ENCODE measurements around the gene GPR137C. TPM values are rescaled to one million over a fixed set of nuclear protein-coding genes. Genes with fewer than 3 reads are reported as not detected.
A peak's percentile ranks its signal among the peaks of the same experiment; 100 is the strongest.

The GPR137C gene, protein sequence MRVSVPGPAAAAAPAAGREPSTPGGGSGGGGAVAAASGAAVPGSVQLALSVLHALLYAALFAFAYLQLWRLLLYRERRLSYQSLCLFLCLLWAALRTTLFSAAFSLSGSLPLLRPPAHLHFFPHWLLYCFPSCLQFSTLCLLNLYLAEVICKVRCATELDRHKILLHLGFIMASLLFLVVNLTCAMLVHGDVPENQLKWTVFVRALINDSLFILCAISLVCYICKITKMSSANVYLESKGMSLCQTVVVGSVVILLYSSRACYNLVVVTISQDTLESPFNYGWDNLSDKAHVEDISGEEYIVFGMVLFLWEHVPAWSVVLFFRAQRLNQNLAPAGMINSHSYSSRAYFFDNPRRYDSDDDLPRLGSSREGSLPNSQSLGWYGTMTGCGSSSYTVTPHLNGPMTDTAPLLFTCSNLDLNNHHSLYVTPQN
- under 1 TPM in 3 of 5 donors, not detected in 2; 0.13 to 0.33 (median 0.15) TPM for total RNA-seq
- total RNA-seq (2013): 0.28 TPM
- total RNA-seq: 0 to 0.51 (median 0.19) reads per million in 29 experiments

DNA sequence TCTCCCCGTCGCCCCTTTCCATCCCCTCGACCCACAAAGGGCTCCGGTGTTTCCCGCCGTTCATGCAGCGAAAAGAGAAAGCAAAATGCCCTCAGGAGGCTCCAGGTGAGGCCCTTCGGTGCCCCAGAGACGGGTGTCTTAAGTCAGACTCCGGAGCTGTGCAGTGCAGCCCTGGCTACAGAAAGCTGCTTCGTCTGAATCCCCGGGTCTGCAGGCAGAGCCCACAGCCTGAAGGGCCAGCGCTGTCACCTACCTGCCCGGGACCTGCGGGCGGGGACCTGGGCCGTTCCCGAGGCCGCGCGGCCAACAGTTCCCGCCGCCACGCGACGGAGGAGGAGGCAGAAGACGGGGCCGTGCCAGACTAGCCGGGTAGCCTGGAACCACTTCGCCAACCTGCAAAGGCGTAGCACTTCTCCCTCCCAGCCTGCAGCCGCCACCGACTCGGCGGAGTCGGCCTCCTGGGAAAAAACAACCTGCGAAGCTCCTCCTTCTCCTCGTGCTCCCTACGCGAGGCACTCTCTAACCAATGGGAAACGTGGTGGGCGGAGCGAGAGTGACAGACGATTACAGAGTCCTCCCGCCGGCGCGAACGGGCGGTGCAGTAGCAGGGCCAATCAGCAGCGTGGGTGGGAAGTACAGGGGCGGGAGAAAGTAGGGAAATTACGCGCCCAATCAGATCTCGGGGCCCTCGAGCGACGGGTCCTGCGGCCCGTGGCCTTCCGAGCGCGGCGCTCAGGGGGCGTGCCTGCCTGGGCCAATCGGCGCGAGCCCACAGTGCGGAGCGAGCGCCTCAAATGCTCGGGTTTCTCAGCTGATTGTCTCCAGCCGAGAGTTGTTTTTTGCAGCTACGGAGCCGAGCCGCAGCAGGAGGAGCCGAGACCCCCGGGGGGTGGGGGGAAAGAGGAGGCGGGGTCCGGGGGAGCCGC lies at the start of gene GPR137C, which contains the start of gene TXNDC16:
TSS of gene GPR137C (plus strand) at position 774 of the 926 bp plus-strand sequence. CDS start 312 bp downstream, outside the sequence.
TSS of gene TXNDC16 (minus strand) at position 443 of the 926 bp plus-strand sequence. CDS start 8,948 bp downstream, outside the sequence.
- H3K27me3 ChIP-seq (replicated peaks in 1 of 2; ENCODE audit: control insufficient read depth in 2 of 2, extremely low read depth in 1 of 2, insufficient read depth in 2 of 2, low read length in 1 of 2): no peaks in the 10 kb centered on the region
- under 1% methylated on average over 67 of the region's 81 CpGs for WGBS (ENCODE audit: insufficient coverage)
- no peaks in the 10 kb centered on the region for H3K36me3 ChIP-seq (ENCODE audit: control insufficient read depth in 2 of 2, extremely low read depth in 1 of 2, insufficient read depth in 1 of 2, low read length in 1 of 2)
- DNase-seq: peak; percentile 98 to 100 (median 100)
- CTCF ChIA-PET: interaction anchor here (0.6 to 1.7 kb wide), 6 partner anchors 13 to 1894 kb away, joined by 3 to 7 read pairs (median 4); partner anchors contain the start of gene STYX (in 1 of the 2)
- Mint-ChIP-seq H3K9me3 (no peaks in the 10 kb centered on the region), H3K27me3 (peaks cover 0 to 15% of the 10 kb centered on the region in 2 donors), H3K36me3 (no peaks in the 10 kb centered on the region), H3K4me1 (peaks cover 33 to 40% (median 33%) of the 10 kb centered on the region in 3 donors), H3K4me3 (peak within 1 kb of the TSS; percentile 93 to 96 (median 94)), H3K27ac (peak within 1 kb of the TSS; percentile 82 to 94)
- H3K27ac ChIP-seq (ENCODE audit: low read length): peak within 1 kb of the TSS; percentile 85
- POLR2A ChIA-PET: interaction anchor here (0.5 to 1.1 kb wide), 16 partner anchors 11 to 1813 kb away, joined by 3 to 8 read pairs (median 4); partner anchors contain the start of gene STYX (in 1 of the 2)
- peak; percentile 86 to 91 (median 88) for ATAC-seq (replicated peaks in 1 of 4)
- H3K4me1 ChIP-seq (ENCODE audit: control insufficient read depth in 1 of 2, extremely low read depth in 1 of 2, insufficient read depth in 2 of 2, low read length in 2 of 2): peaks cover 14 to 21% of the 10 kb centered on the region in 2 experiments
- peak within 1 kb of the TSS; percentile 86 to 95 for H3K4me3 ChIP-seq (ENCODE audit: control insufficient read depth in 1 of 2, extremely low read depth in 1 of 2, low read length in 1 of 2)
- no peaks in the 10 kb centered on the region for H3K9me3 ChIP-seq

DNA sequence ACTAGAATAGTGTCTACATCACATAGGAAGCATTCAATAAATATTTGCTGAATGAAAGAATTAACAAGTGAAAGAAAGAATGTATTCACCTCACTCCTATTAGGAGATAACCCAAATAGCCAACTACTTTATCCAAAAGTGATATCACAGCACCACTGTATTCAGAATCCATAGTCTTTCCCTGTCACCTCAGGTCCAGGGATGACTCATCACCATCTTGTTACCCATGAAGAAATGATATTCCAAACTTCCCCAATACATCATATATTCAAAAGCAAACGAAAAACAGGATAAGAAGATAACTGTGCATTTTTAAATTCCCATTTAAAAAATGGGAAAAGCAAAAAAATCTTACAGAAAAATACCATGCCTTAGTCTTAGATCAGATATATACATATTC lies 39.4 kb upstream of the GPR137C start:
- no peak overlapping the region for H3K27ac Mint-ChIP-seq
- ATAC-seq (replicated peaks in 1 of 4): no peak
- Histone ChIP-seq H3K9me3 (no peaks in the 10 kb centered on the region), H3K27me3 (replicated peaks in 1 of 2; ENCODE audit: control insufficient read depth in 2 of 2, extremely low read depth in 1 of 2, insufficient read depth in 2 of 2, low read length in 1 of 2) (no peaks in the 10 kb centered on the region), H3K4me3 (ENCODE audit: control insufficient read depth in 1 of 2, extremely low read depth in 1 of 2, low read length in 1 of 2) (no peak overlapping the region), H3K4me1 (ENCODE audit: control insufficient read depth in 1 of 2, extremely low read depth in 1 of 2, insufficient read depth in 2 of 2, low read length in 2 of 2) (no peaks in the 10 kb centered on the region), H3K27ac (ENCODE audit: low read length) (no peak overlapping the region), H3K36me3 (ENCODE audit: control insufficient read depth in 2 of 2, extremely low read depth in 1 of 2, insufficient read depth in 1 of 2, low read length in 1 of 2) (no peaks in the 10 kb centered on the region)
- no peaks in the 10 kb centered on the region for H3K27me3 Mint-ChIP-seq
- H3K36me3 Mint-ChIP-seq: peaks cover 11% of the 10 kb centered on the region
- POLR2A ChIA-PET: no interaction called here
- no peaks in the 10 kb centered on the region for H3K4me1 Mint-ChIP-seq
- CTCF ChIA-PET: no interaction called here
- no peak for DNase-seq
- WGBS (ENCODE audit: insufficient coverage): no CpG with 5 or more reads among the region's 1 CpG
- no peak overlapping the region for H3K4me3 Mint-ChIP-seq
- H3K9me3 Mint-ChIP-seq: no peaks in the 10 kb centered on the region

DNA sequence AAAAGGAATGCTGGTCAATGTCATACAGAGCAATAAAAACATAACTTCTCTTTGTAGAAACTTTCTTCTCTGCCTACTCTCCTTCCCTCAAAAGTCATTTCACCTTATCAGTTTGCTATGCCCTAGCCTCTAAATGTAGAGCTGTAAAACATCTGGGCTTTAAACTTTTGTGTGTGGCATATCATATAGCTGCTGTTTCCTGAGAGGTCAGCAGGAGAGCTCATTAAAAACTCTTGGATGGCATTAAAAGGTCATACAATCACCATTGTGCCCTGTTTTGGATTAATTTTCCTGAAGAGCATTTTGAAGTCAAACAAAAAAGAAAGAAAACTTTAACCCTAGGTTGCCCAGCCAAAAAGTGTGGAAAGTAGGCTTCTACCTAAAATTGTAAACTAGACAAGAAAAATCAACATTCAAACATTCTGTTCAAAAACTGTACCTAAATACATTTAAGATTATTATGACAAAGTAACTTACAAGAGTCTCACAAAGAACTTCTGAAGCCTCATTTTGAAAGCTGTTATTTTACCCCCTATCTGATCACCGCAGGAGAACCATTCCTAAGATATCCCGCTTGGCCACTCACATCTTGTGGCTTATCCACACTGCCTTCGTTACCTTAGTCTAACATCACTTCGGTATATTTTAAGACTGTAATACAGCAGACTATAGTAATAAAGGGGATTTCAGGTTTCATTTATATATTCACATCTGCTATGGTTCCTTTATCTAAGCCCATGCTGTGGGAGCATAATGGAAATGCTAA lies 38.4 kb upstream of the GPR137C start:
- Mint-ChIP-seq H3K9me3 (no peaks in the 10 kb centered on the region), H3K4me1 (no peaks in the 10 kb centered on the region), H3K27me3 (no peaks in the 10 kb centered on the region), H3K4me3 (no peak overlapping the region), H3K36me3 (peaks cover 2% of the 10 kb centered on the region), H3K27ac (no peak overlapping the region)
- WGBS (ENCODE audit: insufficient coverage): 100% methylated on average over 1 of the region's 4 CpGs
- Histone ChIP-seq H3K36me3 (ENCODE audit: control insufficient read depth in 2 of 2, extremely low read depth in 1 of 2, insufficient read depth in 1 of 2, low read length in 1 of 2) (no peaks in the 10 kb centered on the region), H3K4me1 (ENCODE audit: control insufficient read depth in 1 of 2, extremely low read depth in 1 of 2, insufficient read depth in 2 of 2, low read length in 2 of 2) (no peaks in the 10 kb centered on the region), H3K27ac (ENCODE audit: low read length) (no peak overlapping the region), H3K9me3 (no peaks in the 10 kb centered on the region), H3K27me3 (replicated peaks in 1 of 2; ENCODE audit: control insufficient read depth in 2 of 2, extremely low read depth in 1 of 2, insufficient read depth in 2 of 2, low read length in 1 of 2) (no peaks in the 10 kb centered on the region), H3K4me3 (ENCODE audit: control insufficient read depth in 1 of 2, extremely low read depth in 1 of 2, low read length in 1 of 2) (no peak overlapping the region)
- DNase-seq: no peak
- ChIA-PET CTCF (interaction anchor here in 1 of 2 donors (0.9 kb wide), 1 partner anchor 263 kb away, joined by 6 read pairs; no protein-coding TSS in a partner anchor), POLR2A (no interaction called here)
- no peak for ATAC-seq (replicated peaks in 1 of 4)

DNA sequence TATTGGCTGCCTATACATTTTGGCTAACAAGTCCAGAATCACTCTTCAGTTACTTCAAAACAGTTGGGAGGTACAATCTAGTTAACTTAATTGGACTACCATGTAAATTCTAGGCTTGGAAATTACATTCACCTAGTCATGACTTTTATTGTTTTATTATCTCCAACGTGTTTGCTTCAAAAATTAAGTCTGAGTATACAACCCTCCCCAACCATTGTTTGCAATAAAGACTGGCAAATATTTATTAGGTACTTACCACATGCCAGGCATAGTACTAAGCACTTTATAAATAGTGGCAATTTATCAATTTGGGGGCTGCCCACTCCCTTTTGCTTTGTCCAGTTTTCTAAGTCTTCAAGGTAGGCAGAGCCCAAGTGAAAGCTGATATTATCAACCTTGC lies 30.6 kb upstream of the GPR137C start:
- no peaks in the 10 kb centered on the region for H3K27me3 ChIP-seq (replicated peaks in 1 of 2; ENCODE audit: control insufficient read depth in 2 of 2, extremely low read depth in 1 of 2, insufficient read depth in 2 of 2, low read length in 1 of 2)
- no peaks in the 10 kb centered on the region for H3K9me3 ChIP-seq
- ATAC-seq (replicated peaks in 1 of 4) (no peak), DNase-seq (no peak)
- no peaks in the 10 kb centered on the region for H3K4me1 Mint-ChIP-seq
- POLR2A ChIA-PET: no interaction called here
- no peaks in the 10 kb centered on the region for H3K27me3 Mint-ChIP-seq
- peaks cover 0 to under 1% of the 10 kb centered on the region in 2 donors for H3K36me3 ChIP-seq (ENCODE audit: control insufficient read depth in 2 of 2, extremely low read depth in 1 of 2, insufficient read depth in 1 of 2, low read length in 1 of 2)
- peaks cover 21% of the 10 kb centered on the region for H3K36me3 Mint-ChIP-seq
- H3K9me3 Mint-ChIP-seq: no peaks in the 10 kb centered on the region
- no peak overlapping the region for H3K4me3 ChIP-seq (ENCODE audit: control insufficient read depth in 1 of 2, extremely low read depth in 1 of 2, low read length in 1 of 2)
- no peaks in the 10 kb centered on the region for H3K4me1 ChIP-seq (ENCODE audit: control insufficient read depth in 1 of 2, extremely low read depth in 1 of 2, insufficient read depth in 2 of 2, low read length in 2 of 2)
- no peak overlapping the region for H3K4me3 Mint-ChIP-seq
- H3K27ac Mint-ChIP-seq: no peak overlapping the region
- no peak overlapping the region for H3K27ac ChIP-seq (ENCODE audit: low read length)
- WGBS (ENCODE audit: insufficient coverage): no CpG with 5 or more reads among the region's 1 CpG
- CTCF ChIA-PET: no interaction called here

DNA sequence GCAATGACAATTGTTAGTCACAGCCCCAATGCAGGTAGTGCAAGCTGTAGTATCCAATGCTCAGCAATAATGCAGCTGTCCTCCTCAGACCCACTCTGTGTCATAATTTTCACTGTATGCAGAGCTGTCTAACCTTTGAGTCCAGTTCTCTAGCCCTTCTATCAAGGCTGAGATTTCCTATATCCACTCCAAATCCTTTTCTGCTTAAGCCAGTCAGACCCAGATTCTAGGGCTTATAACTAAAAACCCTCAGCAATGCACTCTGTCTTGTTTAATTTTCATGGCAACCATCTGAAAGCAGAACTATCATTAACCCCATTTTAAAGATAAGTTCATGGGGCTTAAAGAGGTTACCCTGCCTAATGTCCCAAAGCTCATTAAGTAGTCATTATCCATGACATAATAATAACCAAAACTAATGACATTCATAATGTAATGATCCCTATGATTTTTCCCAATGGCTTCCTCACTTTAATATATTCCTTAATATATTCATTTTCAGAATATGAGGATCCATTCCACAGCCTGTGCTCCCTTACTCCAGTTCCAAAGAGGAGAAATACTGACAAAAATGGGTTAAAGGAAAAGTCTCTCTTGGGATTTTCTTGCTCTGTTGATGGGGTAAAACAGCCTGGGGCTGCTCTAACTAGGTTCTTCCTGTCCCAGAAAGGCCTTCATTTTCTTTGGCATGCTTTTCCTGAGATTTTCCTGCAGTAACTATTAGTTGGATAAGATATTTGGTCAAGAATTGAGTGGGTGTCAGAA lies 29.9 kb upstream of the GPR137C start:
- no peak overlapping the region for H3K27ac ChIP-seq (ENCODE audit: low read length)
- Mint-ChIP-seq H3K27me3 (no peaks in the 10 kb centered on the region), H3K4me1 (no peaks in the 10 kb centered on the region), H3K27ac (no peak overlapping the region), H3K9me3 (no peaks in the 10 kb centered on the region), H3K4me3 (no peak overlapping the region), H3K36me3 (peaks cover 26% of the 10 kb centered on the region)
- ATAC-seq (replicated peaks in 1 of 4) (no peak), DNase-seq (no peak)
- ChIA-PET CTCF (interaction anchor here in 1 of 2 donors (0.6 kb wide), 1 partner anchor 320 kb away, joined by 6 read pairs; no protein-coding TSS in a partner anchor), POLR2A (interaction anchor here in 1 of 2 donors (0.6 kb wide), 1 partner anchor 56 kb away, joined by 7 read pairs; no protein-coding TSS in a partner anchor)
- H3K36me3 ChIP-seq (ENCODE audit: control insufficient read depth in 2 of 2, extremely low read depth in 1 of 2, insufficient read depth in 1 of 2, low read length in 1 of 2): peaks cover 0 to 2% of the 10 kb centered on the region in 2 donors
- H3K4me3 ChIP-seq (ENCODE audit: control insufficient read depth in 1 of 2, extremely low read depth in 1 of 2, low read length in 1 of 2): no peak overlapping the region
- H3K9me3 ChIP-seq: no peaks in the 10 kb centered on the region
- H3K27me3 ChIP-seq (replicated peaks in 1 of 2; ENCODE audit: control insufficient read depth in 2 of 2, extremely low read depth in 1 of 2, insufficient read depth in 2 of 2, low read length in 1 of 2): no peaks in the 10 kb centered on the region
- H3K4me1 ChIP-seq (ENCODE audit: control insufficient read depth in 1 of 2, extremely low read depth in 1 of 2, insufficient read depth in 2 of 2, low read length in 2 of 2): no peaks in the 10 kb centered on the region
